NCI-H2196 treated with DMSO at 0.1 percent for 48 hours (cell line): Measurements from ENCODE around the gene CACNG3.
"Not testable (repeated sequence)": the region's sequence is repeated elsewhere in the genome, so short reads cannot be mapped to it uniquely, and the experiment has no call there.

Source experiments
- DNase-seq: peaks from one replicate; lab custom pipeline; 2025; ENCODE audit not compliant: unreplicated experiment; lab: John Stamatoyannopoulos, UW

The CACNG3 gene

GRCh38 chr16:24275413-24275812, 19.3 kb downstream of the CACNG3 start:
- DNase-seq: no peak

GRCh38 chr16:24279982-24280515, 23.9 kb downstream of the CACNG3 start:
- no peak for DNase-seq

GRCh38 chr16:24281466-24281865, 25.3 kb downstream of the CACNG3 start:
- DNase-seq: no peak

- DNase-seq: no peak
Observed at GRCh38 chr16:24282141-24282540, 26.0 kb downstream of the CACNG3 start.

GRCh38 chr16:24286741-24287405, 30.7 kb downstream of the CACNG3 start:
- no peak for DNase-seq

GRCh38 chr16:24288516-24288915, 32.4 kb downstream of the CACNG3 start:
- no peak for DNase-seq

GRCh38 chr16:24289166-24289700, 33.1 kb downstream of the CACNG3 start:
- DNase-seq: no peak

GRCh38 chr16:24291932-24292331, 35.8 kb downstream of the CACNG3 start:
- DNase-seq: peak; percentile 21

- no peak for DNase-seq
Observed at GRCh38 chr16:24294131-24294530, 38.0 kb downstream of the CACNG3 start.

GRCh38 chr16:24297375-24297774, 41.2 kb downstream of the CACNG3 start:
- DNase-seq: no peak

GRCh38 chr16:24298548-24299167, 42.5 kb downstream of the CACNG3 start:
- no peak for DNase-seq

GRCh38 chr16:24300750-24301149, 44.6 kb downstream of the CACNG3 start:
- not testable (repeated sequence) for DNase-seq

GRCh38 chr16:24302636-24303035, 46.5 kb downstream of the CACNG3 start:
- DNase-seq: no peak

GRCh38 chr16:24308200-24308599, 52.1 kb downstream of the CACNG3 start:
- no peak for DNase-seq

- DNase-seq: no peak
Observed at GRCh38 chr16:24309258-24310142, 53.4 kb downstream of the CACNG3 start.

GRCh38 chr16:24315343-24315742, 59.2 kb downstream of the CACNG3 start:
- DNase-seq: no peak

GRCh38 chr16:24318680-24319079, 62.5 kb downstream of the CACNG3 start:
- no peak for DNase-seq

GRCh38 chr16:24319126-24319814, 63.1 kb downstream of the CACNG3 start:
- no peak for DNase-seq

- no peak for DNase-seq
Observed at GRCh38 chr16:24322106-24322505, 66.0 kb downstream of the CACNG3 start.

- DNase-seq: no peak
Observed at GRCh38 chr16:24324421-24324820, 68.3 kb downstream of the CACNG3 start.
